ENCODE data around the gene DHRS13.

DHRS13 gene

GRCh38 chr17:28900986-28901726 is 1.7 kb downstream of the DHRS13 start:
- TF ChIP-seq POLR2AphosphoS5 (IDR thresholded peaks at IDR 0.05; ENCODE audit: low read depth, low read length) (no peak), TAF1 (IDR thresholded peaks at IDR 0.05; ENCODE audit: borderline replicate concordance, insufficient read depth, low read length) (no peak), REST (IDR thresholded peaks at IDR 0.05; ENCODE audit: insufficient read depth in 1 of 2, low read depth in 2 of 2, low read length in 2 of 2) (no peak), SIN3A (IDR thresholded peaks at IDR 0.05; ENCODE audit: borderline replicate concordance, insufficient read depth, low read length) (no peak), FOXP2 (optimal IDR thresholded peaks at IDR 0.05; ENCODE audit: borderline replicate concordance, extremely low read depth, extremely low read length, insufficient read depth) (no peak)

GRCh38 chr17:28899212-28899815 is 3.6 kb downstream of the DHRS13 start:
- no peak for TF ChIP-seq SIN3A (IDR thresholded peaks at IDR 0.05; ENCODE audit: borderline replicate concordance, insufficient read depth, low read length)
- no peak for TF ChIP-seq REST (IDR thresholded peaks at IDR 0.05; ENCODE audit: insufficient read depth in 1 of 2, low read depth in 2 of 2, low read length in 2 of 2)

- TF ChIP-seq POLR2AphosphoS5 (IDR thresholded peaks at IDR 0.05; ENCODE audit: low read depth, low read length) (no peak), TAF1 (IDR thresholded peaks at IDR 0.05; ENCODE audit: borderline replicate concordance, insufficient read depth, low read length) (no peak), SIN3A (IDR thresholded peaks at IDR 0.05; ENCODE audit: borderline replicate concordance, insufficient read depth, low read length) (no peak), FOXP2 (optimal IDR thresholded peaks at IDR 0.05; ENCODE audit: borderline replicate concordance, extremely low read depth, extremely low read length, insufficient read depth) (no peak), REST (IDR thresholded peaks at IDR 0.05; ENCODE audit: insufficient read depth in 1 of 2, low read depth in 2 of 2, low read length in 2 of 2) (no peak)
Observed at GRCh38 chr17:28898527-28898955, 4.3 kb downstream of the DHRS13 start.

- TF ChIP-seq REST (IDR thresholded peaks at IDR 0.05; ENCODE audit: insufficient read depth in 1 of 2, low read depth in 2 of 2, low read length in 2 of 2) (no peak), POLR2AphosphoS5 (IDR thresholded peaks at IDR 0.05; ENCODE audit: low read depth, low read length) (no peak), FOXP2 (optimal IDR thresholded peaks at IDR 0.05; ENCODE audit: borderline replicate concordance, extremely low read depth, extremely low read length, insufficient read depth) (no peak), SIN3A (IDR thresholded peaks at IDR 0.05; ENCODE audit: borderline replicate concordance, insufficient read depth, low read length) (no peak), TAF1 (IDR thresholded peaks at IDR 0.05; ENCODE audit: borderline replicate concordance, insufficient read depth, low read length) (no peak)
Observed at GRCh38 chr17:28897769-28898526, 4.9 kb downstream of the DHRS13 start.
